Cardiac muscle cell (in vitro differentiated cells and primary cell): ENCODE measurements around the gene HECW1. TPM values are rescaled to one million over a fixed set of nuclear protein-coding genes. Genes with fewer than 3 reads are reported as not detected.
A peak's percentile ranks its signal among the peaks of the same experiment; 100 is the strongest.

Experiments
- DNase-seq, 2 donors: peaks; one replicate each; pipeline versions ENCODE4 v3.0.0 to v3.0.0-alpha.2; 2010 to 2017; ENCODE audit warnings: low read depth in 1 of 2, low spot score in 1 of 2
- H3K27ac ChIP-seq: fragments of 200-600 bp; sonication (generic); 2 replicates; pipeline ENCODE4 v1.5.1; 2016
- H3K27me3 ChIP-seq: fragments of 200-600 bp; sonication (generic); 2 replicates; pipeline ENCODE4 v1.6.0; 2016; ENCODE audit warnings: control low read depth
- H3K36me3 ChIP-seq: fragments of 200-600 bp; sonication (generic); 2 replicates; pipeline ENCODE4 v1.5.1; 2016; ENCODE audit warnings: control low read depth
- H3K4me1 ChIP-seq: fragments of 200-600 bp; sonication (generic); 2 replicates; pipeline ENCODE4 v1.8.1; 2017; ENCODE audit warnings: low read depth, mild to moderate bottlenecking, mixed run types
- H3K4me3 ChIP-seq: fragments of 200-600 bp; sonication (generic); 2 replicates; pipeline ENCODE4 v1.5.1; 2016; ENCODE audit warnings: mild to moderate bottlenecking
- H3K9me3 ChIP-seq: fragments of 200-600 bp; sonication (generic); 2 replicates; pipeline ENCODE4 v1.5.1; 2017; ENCODE audit warnings: low read depth, mild to moderate bottlenecking, control low read depth
- CTCF ChIP-seq: IDR thresholded peaks from 2 replicates; pipeline ENCODE4 v1.5.1; 2012; ENCODE audit warnings: low read depth, mild to moderate bottlenecking, low read length
- polyA plus RNA-seq: library from polyadenylated mRNA; unstranded; fragments of >200 nt; fragmentation: Nextera tagmentation; extraction: Ambion mirVana; gene quantifications from 2 replicates; pipeline ENCODE4 v1.2.1, GENCODE V29; 2016
- total RNA-seq: library from RNA; depleted of rRNA; stranded (reverse); fragments of >200 nt; gene quantifications from 2 replicates; pipeline ENCODE4 v1.2.3, GENCODE V29; 2016

HECW1 gene
- total and polyA plus RNA-seq, 2 experiments from 2014 or later, result 0.06 to 0.13 TPM

DNA sequence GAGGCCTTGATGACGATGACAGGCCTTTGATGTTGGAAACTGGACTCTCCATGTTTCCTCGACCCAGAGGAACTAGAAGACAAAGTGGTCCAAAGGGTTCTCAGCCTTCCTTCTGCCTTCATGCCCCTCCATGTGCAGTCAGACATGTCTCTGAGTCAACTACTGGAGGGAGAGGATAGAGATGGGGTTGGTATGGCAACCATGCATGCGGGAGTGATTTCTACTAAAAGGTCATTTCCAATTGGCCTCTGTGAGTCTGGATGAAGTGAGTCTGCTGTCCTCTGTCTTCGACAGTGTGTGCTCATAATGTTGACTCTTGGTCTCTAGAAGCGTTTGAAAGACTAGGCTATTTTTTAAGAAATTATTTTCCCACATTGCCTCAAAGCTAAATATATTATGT is 499.7 kb downstream of the HECW1 start:
- Histone ChIP-seq H3K4me1 (no peaks in the 10 kb centered on the region), H3K36me3 (peaks cover 11% of the 10 kb centered on the region), H3K27ac (no peak overlapping the region), H3K4me3 (no peak overlapping the region), H3K27me3 (no peaks in the 10 kb centered on the region), H3K9me3 (no peaks in the 10 kb centered on the region)
- DNase-seq, result no peak
- no peak for TF ChIP-seq CTCF

GRCh38 chr7:43612599-43613589 is 500.4 kb downstream of the HECW1 start:
- peaks cover 2% of the 10 kb centered on the region for H3K4me1 ChIP-seq
- peak in 1 of 2 donors; percentile 44 for DNase-seq
- H3K27me3 ChIP-seq, result no peaks in the 10 kb centered on the region
- H3K4me3 ChIP-seq, result no peak overlapping the region
- no peak overlapping the region for H3K27ac ChIP-seq
- no peaks in the 10 kb centered on the region for H3K9me3 ChIP-seq
- H3K36me3 ChIP-seq, result peaks cover 11% of the 10 kb centered on the region
- no peak for TF ChIP-seq CTCF

Other genes starting within 250 kb of the HECW1 start
- gene C7orf25, start 200.6 kb upstream of the HECW1 start, total RNA-seq, result 8.0 and 10.4 TPM in 2 replicates
- 5.1 and 5.9 TPM in 2 replicates for gene C7orf25, start 200.6 kb upstream of the HECW1 start, polyA plus RNA-seq
- 54.0 and 67.7 TPM in 2 replicates for gene PSMA2, start 180.5 kb upstream of the HECW1 start, total RNA-seq
- 326 and 371 TPM in 2 replicates for gene PSMA2, start 180.5 kb upstream of the HECW1 start, polyA plus RNA-seq
- gene MRPL32, start 180.3 kb upstream of the HECW1 start, total RNA-seq, result 71.9 and 77.0 TPM in 2 replicates
- 125 and 146 TPM in 2 replicates for gene MRPL32, start 180.3 kb upstream of the HECW1 start, polyA plus RNA-seq